ENCODE measurements around the gene CLCNKB.
A peak's percentile ranks its signal among the peaks of the same experiment; 100 is the strongest.
"Not testable (repeated sequence)": the region's sequence is repeated elsewhere in the genome, so short reads cannot be mapped to it uniquely, and the experiment has no call there.

The CLCNKB gene

GRCh38 chr1:16043521-16043920, at the start of gene CLCNKB:
CLCNKB (plus strand) TSS chr1:16043782; CDS start chr1:16044493, 711 bp downstream.
- DNase-seq = no peak

DNA sequence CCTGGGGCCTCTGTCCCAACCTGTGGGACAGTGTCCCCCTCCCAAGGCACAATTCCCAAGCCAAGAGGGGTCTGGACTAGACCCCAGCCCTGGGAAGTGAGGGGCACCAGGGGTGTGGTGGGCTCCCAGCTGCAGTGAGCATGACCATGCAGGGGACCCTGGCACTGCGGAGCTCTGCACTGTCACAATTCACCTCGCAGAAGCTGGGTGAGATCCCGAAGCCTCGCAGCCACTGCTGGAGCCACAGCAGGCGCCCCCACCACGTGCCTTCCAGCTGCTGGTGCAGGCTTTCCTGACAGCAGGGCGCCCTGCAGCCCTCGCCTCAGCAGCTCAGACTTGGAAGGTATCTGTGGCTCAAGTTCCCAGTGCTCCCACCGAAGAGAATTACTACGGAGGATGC, 49.5 kb upstream of the CLCNKB start:
- DNase-seq = no peak

- DNase-seq = peak; percentile 54
These were observed 48.8 kb upstream of the CLCNKB start for GRCh38 chr1:15994590-15995351.

- no peak for DNase-seq
These were observed 46.5 kb upstream of the CLCNKB start for GRCh38 chr1:15997076-15997585.

- DNase-seq = no peak
These were observed 45.8 kb upstream of the CLCNKB start for GRCh38 chr1:15997637-15998280.

- DNase-seq = no peak
These were observed 44.7 kb upstream of the CLCNKB start for GRCh38 chr1:15998929-15999328.

GRCh38 chr1:16001274-16001673, 42.3 kb upstream of the CLCNKB start:
- DNase-seq = not testable (repeated sequence)

DNA sequence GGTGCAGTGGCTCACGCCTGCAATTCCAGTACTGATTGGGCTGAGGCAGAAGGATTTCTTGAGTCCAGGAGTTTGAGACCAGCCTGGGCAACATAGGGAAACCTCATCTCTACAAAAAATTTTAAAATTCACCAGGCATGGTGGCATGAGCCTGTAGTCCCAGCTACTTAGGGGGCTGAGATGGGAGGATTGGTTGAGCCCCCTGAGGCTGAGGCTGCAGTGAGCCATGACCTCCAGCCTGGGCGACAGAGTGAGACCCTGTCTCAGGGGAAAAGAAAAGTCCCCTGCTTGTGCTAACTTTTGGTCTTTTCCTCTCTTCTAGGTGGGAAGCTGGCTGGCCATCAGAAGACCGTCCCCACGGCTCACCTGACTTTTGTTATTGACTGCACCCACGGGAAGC, 38.0 kb upstream of the CLCNKB start:
- DNase-seq = no peak

DNA sequence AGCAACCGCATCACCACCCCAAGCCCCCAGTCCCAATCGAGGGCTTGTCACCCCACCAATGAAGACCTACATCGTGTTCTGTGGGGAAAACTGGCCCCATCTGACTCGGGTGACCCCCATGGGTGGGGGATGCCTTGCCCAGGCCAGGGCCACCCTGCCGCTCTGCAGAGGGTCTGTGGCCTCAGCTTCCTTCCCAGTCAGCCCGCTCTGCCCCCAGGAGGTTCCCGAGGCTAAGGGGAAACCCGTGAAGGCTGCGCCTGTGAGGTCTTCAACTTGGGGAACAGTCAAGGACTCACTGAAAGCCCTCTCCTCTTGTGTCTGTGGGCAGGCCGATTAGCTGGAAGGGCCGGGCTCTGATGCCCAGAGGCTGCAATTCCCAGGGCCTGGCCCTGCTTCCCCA, 37.6 kb upstream of the CLCNKB start:
- DNase-seq = no peak

- no peak for DNase-seq
These were observed 36.8 kb upstream of the CLCNKB start for GRCh38 chr1:16006552-16007485.

GRCh38 chr1:16007671-16008341, 35.8 kb upstream of the CLCNKB start:
- DNase-seq = no peak

DNA sequence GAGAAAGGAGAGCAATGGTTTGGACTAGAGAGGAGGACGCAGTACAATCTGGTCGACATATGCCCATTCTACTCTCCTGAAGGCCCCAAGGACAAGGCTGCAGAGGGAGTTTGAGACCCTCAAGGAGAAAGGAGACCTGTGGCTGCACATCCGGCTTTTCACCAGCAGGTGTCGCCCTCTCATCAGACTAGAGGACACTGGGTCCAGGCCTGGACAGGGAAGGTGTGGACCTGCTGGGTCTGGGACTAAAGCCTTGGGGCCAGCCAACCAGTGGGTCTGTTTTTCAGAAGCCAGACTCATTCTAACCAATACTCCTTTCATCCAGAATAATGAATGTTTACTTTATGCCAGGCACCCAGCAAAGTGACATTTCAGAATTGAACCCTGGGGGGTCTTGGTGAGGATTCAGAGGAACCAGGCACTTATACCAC, 34.5 kb upstream of the CLCNKB start:
- peak; percentile 72 for DNase-seq

GRCh38 chr1:16009678-16010077, 33.9 kb upstream of the CLCNKB start:
- no peak for DNase-seq

DNA sequence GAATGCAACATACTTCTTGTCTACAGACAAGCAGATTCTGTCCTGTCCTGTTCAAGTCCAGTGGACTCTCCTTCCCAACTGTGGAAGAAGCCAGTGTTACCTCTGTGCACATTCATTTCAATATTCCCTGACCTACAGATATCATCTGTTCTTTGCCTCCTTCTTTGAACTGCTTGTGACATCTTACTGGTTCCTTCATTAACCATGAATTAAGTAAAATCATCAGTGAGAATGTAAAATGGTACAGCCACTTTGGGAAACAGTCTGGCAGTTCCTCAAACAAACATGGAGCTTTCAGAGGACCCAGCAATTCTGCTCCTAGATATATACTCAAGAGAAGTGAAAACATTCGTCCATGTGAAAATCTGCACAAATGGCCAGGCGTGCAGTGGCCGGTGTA, 32.7 kb upstream of the CLCNKB start:
- no peak for DNase-seq

DNA sequence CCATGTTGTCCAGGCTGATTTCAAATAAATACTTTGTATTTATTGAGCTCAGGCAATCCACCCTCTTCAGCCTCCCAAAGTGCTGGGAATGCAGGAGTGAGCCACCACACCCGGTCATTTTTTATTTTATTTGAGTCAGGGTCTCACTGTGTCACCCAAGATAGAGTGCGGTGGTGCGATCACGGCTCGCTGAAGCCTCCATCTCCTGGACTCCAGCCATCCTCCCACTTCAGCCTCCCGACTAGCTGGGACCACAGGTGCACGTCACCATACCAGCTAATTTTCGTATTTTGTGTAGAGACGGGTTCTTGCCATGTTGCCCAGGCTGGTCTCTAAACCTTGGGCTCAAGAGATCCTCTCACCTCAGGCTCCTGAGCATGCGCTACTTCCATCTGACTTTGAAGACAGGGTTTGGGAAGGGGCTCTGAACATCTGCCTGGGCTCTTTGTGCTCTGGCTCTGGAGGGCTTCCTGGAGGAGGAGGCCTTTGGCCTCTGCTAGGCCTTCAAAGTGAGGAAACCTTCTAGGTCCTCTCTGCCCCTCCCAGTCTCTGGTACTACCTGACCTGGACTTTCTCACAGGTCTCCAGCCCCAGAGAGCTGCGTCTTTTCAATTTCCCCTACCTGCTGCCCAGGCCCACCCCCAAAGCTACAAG, 31.5 kb upstream of the CLCNKB start:
- DNase-seq = no peak

DNA sequence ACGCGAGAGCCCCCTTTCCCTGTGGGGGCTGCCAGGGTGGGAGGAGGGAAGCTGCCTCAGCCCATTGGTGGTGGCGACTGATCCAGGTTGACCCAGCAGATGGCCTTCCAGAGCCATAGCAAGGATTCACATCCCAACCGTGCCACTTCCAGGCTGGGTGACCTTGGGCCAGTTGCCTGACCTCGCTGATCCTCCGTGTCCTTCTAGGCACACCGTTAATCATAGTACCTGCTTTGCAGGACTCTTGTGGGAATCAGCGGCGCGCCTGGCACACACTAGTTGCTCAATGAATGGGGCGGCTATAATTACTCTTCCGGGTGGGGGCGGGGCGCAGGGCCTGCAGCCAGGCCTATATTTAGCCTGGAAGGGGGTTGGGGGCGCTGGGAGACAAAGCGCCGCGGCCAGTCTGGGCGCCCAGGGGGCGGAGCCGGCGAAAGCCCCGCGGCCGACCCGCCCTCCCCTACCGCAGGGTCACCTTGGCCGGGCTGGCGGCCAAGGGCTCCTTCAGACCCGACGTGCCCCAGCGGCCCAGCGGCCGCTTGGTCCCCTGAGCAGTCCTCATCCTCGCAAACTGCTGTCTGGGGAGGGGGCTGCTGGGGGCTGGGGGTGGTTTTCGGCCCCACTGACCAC, 30.9 kb upstream of the CLCNKB start:
- peak; percentile 39 for DNase-seq

DNA sequence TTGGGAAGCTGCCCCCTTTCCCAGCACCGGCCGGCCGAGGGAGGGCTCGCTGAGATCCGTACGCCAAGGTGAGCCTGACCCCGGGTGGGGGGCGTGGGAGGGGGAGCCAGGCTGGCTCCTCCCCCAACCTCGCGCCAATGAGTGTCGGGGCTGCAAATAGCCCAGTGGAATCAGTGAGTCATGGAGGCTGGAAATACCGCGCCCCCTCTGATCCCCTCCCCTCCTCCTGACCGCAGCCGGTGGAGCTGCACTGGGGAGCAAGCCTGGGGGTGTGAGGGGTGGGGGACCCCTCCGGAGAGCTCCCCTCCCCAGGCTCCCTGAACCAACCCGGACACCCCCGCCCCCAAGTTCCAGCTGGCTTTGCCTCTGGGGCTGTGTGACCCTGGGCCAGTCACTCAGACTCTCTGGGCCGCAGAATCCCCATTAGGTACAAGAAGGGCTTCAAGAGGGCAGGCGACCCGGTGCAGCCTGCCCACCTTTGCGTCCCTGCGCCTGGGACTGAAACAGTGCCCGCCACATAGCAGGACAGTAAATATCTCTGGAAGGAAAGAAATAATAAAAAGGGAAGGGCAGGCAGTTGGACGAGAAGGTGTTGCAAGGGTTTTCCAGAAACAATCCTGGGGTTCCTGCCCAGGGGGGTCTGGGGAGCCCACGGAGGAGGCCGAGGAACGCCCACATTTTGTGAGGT, 30.2 kb upstream of the CLCNKB start:
- DNase-seq = peak; percentile 56

GRCh38 chr1:16013908-16014258, 29.7 kb upstream of the CLCNKB start:
- no peak for DNase-seq

GRCh38 chr1:16014509-16015482, 28.8 kb upstream of the CLCNKB start:
- no peak for DNase-seq

DNA sequence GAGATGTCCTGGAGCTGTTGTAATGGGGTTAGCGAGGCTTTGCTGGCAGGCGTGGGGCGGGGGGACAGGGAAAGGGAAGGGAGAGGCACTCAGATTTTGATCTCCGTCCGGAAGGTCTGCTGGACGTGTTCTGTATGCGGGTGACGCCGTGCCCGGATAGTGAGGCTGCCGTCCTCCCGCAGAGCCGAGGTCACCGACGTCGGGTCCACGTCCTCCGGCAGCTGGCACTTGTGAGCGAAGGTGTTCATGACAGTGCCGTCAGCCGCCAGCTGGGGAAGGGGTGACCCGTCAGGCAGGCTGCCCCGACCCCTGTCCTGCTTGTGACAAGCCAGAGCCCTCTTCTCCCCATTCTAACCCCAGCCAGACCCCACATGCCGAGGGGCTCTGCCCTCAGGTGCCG, 28.1 kb upstream of the CLCNKB start:
- no peak for DNase-seq
